HG03175 (cell line): ENCODE results near the gene IRAK1BP1.
"Not testable (repeated sequence)": the region's sequence is repeated elsewhere in the genome, so short reads cannot be mapped to it uniquely, and the experiment has no call there.

Experiments
- ATAC-seq: cut with Tn5 transposase; IDR thresholded peaks from one replicate; pipeline ENCODE4 v1.9.1; 2021; ENCODE audit warnings: mild to moderate bottlenecking, moderate library complexity; ENCODE audit not compliant: unreplicated experiment

The IRAK1BP1 gene, protein sequence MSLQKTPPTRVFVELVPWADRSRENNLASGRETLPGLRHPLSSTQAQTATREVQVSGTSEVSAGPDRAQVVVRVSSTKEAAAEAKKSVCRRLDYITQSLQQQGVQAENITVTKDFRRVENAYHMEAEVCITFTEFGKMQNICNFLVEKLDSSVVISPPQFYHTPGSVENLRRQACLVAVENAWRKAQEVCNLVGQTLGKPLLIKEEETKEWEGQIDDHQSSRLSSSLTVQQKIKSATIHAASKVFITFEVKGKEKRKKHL

DNA sequence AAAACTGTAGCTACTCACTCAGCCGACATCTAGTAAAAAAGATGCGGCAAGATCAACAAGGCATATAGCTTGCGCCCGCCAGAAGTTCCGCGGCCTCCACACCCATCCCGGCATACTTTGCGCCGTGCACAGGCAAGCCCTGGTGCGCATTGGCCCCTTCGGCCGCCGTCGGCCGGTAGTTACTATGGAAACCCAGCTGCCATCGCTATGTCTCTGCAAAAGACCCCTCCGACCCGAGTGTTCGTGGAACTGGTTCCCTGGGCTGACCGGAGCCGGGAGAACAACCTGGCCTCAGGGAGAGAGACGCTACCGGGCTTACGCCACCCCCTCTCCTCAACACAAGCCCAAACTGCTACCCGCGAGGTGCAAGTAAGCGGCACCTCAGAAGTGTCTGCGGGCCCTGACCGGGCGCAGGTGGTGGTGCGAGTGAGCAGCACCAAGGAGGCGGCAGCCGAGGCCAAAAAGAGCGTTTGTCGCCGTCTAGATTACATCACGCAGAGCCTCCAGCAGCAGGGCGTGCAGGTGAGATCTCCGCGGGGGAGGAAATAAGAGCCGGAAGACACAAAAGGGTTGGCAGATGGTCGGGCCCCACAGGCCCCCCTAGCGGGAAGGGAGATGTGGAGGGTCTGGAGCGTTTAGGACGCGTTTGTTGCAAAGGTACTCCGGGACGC lies at the start of gene IRAK1BP1:
Gene IRAK1BP1 (plus strand): TSS at position 182 of the 671 bp plus-strand sequence. CDS start 26 bp downstream, at position 208.
- ATAC-seq: peak; percentile 96

DNA sequence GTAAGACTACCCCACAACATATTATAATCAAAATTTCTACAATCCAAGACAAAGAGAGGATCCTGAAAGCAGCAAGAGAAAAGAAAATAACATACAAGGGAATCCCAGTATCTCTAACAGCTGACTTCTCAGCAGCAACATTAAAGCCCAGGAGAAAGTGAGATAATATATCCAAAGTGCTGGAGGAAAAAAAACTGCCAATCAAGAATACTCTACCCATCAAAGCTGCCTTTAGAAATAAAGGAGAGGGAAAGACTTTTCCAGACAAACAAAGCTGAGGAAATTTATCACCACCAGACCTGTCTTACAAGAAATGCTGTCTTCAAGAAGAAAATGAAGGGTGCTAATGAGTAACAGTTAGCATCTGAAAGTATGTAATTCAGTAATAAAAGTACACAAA lies 43.3 kb upstream of the IRAK1BP1 start:
- no peak for ATAC-seq

DNA sequence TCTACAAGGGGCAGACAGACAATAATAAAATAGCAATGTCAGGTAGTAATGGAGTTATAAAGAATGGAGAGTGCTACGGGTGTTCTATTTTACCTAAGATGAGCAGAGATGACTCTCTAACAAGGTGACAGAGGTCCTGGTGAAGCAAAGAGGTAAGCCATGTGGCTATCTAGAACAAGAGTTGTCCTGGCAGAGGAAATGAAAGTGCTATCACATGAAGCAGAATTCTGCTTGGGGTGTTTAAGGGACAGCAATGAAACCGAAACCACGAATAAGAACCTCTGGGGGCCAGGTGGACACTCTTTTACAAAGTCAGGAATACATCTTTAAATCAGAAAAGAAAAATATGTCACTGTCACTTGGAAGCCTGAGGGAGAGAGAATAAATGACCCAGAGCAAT lies 37.9 kb upstream of the IRAK1BP1 start:
- ATAC-seq: peak; percentile 50

DNA sequence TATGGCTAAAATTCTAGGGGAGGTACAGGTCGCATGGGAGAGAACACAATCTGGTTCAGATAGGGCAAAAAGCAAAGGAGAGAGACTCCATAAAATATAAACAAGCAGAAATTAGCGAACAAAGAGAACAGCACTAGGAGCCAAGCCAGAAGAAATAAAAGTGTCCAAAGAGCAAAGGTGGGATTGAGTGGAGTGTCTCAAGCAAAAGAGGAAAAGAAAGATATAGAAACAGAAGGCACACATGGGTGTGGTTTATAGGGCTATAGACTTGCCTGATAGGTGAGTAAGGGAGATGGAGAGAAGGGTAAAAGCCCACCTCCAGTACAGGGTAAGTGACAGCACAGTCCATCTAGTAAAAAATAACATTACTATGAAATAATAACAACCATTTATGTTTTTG lies 36.5 kb upstream of the IRAK1BP1 start:
- no peak for ATAC-seq

DNA sequence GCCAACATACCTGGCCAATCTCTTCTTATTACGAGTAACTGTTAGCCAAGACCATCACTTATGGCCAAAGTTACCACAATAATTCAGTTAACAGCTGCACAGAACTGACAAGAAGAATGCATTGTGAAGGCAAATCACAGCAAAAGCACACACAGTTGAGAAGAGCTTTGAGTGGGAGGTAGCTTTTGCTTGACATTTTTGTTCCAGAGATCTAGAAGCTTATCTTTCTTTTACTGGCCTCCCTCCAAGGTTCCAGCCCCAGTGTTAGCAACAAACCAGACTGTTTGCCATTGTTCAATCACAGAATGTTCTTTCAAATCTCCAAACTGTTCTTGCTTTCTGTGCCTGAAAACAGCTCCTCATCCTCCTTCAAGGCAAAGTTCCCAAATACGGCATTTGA lies 35.9 kb upstream of the IRAK1BP1 start:
- ATAC-seq: no peak

DNA sequence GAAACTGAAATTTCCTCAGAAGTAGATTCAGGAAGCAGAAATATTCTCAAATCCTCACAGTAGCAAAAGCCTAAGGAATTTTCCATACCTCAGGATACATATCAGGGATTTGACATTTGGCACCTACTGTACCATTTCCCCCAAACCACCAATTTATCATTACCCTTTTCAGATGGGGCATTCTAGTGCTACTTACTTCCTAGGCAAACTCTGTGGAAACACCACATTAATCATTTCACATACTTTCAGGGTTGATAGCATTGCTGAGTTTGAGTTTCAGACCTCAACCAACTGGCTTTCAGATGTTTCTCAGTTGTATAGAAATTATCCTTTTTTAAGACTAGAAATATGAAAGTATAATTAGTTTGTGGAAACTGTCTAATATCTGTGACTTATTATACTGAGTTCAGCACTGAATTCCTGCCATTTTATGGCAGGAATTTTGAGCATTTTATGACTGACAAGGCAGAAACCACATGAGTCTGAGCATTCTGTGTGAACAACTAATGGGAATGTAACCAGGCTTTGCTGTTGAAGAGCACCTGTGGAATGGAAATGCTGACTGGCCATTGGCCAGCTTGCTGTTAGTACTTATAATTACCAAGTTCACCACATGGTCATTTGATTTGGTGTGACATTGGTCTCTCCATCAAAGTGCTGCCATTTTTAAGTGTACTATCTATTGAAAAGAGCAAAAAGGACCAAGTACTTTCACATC lies 35.1 kb upstream of the IRAK1BP1 start:
- no peak for ATAC-seq

DNA sequence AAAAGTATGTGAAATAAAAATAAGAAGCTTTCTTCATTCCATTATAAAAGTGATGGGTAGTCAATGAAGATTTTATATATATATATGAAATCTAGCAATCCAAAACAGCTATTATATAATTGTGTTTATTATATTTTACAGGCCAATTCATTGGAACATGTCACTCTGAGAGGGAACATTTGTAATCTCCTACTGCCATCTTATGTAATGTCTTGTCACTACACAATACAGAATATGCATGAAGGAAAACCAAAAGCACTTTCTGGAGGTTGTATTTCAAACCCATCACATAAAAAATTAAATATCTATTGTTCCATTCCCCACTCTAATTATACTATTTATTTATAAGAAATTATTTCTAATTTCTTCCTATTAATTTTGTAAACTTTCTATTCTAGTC lies 31.5 kb upstream of the IRAK1BP1 start:
- ATAC-seq: no peak

DNA sequence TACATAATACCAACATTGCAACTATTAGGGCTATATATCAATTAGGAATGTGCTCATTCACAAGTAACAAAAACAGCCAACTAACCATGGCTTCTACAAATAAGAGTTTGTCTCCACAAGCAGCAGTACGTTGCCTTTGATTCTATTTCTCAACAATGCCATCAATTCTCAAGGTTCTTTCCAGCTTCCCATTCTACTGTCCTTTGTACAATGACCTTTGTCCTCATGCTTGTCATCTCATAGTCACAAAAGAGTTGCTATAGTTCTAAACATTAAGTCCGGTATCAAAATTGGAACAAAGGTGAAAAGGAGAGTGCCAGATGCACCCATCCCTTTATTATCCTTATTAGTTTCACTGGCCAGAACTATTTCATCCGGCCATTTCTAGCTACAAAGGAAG lies 30.8 kb upstream of the IRAK1BP1 start:
- ATAC-seq: no peak

DNA sequence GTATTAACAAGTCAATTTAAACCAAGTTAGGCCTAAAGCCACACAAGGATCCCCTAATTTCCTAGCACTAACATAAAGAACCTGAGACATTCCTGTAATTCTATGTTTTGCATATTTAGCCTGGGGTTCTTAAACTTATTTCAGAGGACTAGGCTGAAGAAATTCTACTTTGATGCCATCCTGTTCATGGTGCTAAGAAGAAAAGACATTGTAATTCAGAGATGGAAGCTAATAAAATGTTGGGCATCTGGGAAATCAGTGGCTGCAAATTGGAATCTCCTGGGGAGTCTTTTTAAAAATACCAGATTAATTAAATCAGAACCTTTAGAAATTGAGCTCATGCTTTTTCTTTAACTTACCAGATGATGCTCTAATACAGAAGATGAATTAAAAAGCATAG lies 26.2 kb upstream of the IRAK1BP1 start:
- no peak for ATAC-seq

DNA sequence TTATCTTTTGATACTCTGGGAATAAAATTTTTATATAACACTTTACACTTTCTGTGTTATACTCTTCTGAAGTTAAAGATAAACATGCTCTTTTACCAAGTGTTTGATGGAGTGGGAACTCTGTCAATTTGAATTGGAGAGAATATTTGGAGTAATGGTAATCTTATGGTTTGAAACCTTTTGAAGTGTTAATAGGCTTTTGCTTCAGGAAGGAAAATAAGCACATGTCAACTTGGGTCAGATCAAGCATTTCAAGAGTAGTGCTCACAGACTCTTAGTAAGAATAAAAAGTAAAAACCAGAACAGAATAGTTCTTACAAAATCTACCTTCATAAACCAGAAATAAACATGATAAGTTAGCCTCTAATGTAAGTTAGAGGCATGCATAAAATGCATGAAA lies 24.4 kb upstream of the IRAK1BP1 start:
- no peak for ATAC-seq

DNA sequence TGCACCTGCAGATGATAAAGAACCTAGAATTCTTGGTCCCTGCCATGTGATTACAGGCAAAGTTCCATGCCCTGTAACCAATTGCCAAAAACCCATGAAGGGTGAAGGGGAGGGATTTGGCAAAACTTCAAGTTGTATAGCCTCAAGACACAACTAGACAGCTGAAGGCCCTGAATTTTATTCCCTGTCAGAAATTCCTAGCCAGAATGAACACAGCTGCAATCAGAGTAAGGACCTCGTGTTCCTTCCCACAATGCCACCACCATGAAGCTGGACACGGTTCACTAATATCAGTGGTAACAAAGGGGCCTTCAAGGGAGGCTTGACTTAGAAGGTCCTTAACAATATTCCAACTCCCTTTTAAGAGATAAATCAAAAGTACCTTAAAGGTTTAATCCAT lies 22.5 kb upstream of the IRAK1BP1 start:
- ATAC-seq: no peak

DNA sequence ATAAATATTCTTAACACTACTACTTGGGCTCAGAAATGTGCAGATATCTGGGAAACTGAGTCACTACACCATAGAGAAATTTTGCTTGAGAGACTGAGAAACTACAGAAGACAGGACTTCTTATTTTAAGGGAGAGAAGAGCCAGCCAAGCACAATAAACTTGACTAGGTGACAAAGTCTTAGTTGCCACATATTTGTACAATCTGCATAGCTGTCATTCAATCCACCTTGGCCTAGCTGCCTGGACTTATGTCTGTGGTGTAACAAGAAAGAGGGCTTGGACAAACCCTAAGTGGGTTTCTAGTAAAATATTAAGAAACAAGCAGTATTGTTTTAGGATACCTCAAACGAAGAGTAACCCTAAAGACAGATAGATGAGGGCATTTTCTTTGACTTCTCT lies 21.8 kb upstream of the IRAK1BP1 start:
- no peak for ATAC-seq

DNA sequence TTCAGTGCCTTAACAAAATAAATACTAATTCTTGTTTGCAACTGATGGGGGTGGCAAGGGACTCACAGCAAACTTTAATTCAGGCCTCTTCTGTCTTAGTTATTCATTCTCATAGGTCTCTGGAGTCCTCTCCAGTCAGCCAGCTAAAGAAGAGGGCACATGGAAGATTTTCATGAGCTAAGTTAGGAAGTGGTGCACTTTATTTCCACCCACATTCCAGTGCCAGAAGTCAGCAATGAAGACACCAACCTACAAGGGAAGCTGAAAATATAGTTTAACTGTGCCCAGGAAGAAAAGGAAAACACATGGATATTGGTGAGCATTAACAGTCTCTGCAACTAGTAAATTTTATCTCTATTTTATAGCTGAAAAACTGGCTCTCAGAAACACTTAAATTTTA lies 16.7 kb upstream of the IRAK1BP1 start:
- ATAC-seq: no peak

DNA sequence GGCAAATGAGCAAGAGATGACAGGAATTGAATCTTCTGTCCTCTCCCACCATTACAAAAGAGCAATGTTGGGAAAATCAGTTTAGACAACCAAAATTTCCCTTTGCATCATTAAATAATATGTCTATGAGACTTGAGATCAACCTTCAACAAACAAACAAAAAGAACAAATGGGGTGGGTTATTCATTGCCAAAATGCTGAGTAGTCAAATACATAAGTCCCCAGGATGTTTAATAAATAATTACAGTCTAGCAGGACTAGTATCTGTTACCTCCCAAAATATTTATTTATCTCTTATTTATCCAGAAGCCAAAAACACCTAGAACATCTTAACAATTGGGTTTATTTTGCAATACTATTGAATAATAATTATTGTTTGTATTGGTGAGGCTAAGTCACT lies 16.2 kb upstream of the IRAK1BP1 start:
- no peak for ATAC-seq

DNA sequence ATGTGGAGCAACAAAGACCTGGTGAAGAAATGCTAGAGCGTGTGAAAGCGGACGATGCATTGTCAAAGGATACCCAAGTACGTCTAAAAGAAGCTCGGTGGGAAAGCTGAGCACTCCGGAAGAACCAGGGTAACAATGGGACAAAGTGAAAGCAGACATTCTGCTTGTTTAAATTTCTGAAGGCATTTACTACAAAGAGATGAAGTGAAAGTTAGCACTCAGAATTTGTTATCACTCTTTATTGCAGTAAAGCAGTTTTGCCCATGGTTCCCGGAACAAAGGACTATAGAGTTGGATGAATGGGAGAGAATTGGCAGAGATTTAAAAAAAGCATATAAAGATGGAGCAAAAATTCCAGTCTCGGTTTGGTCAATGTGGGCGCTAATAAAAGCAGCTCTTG lies 12.8 kb upstream of the IRAK1BP1 start:
- ATAC-seq: no peak

DNA sequence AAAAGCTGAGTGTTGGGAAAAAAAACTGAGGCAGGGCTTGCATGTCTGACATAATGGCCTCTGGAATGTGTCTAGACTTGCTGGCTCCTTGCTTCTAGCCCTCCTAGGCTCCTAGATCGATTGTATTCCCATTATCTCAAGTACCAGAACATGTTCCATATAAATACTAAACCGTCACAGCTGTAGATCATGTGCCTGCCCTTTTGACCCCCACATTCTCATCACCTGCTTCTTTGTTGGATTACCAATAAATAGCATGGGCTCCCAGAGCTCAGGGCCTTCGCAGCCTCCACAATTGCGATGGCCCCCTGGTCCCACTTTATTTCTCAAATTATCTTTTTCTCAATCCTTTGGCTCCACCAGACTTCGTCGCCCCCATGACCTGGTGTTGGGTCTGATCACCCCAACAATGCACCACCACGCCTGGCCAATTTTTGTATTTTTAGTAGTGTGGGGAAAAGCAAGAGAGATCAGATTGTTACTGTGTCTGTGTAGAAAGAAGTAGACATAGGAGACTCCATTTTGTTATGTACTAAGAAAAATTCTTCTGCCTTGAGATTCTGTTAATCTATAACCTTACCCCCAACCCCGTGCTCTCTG lies 8.9 kb upstream of the IRAK1BP1 start:
- not testable (repeated sequence) for ATAC-seq

DNA sequence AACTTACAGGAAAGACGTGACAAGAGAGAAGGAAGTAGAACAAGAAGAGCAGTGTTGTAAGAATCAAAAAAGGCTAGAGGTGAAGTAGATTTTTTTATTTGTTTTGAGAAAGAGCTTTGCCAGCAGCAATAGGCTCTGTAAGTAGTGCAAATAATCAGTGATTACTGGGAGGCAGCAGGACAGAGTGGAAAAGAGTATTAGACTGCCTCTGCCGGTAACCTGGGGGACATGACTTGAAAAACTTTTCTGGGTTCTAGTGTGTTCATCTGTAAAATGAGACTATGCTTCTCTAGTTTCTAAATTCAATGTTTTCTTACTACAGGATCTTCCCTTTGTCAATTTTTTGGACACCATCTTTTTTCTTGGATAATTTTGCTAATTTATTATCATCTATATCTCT lies 5.8 kb upstream of the IRAK1BP1 start:
- ATAC-seq: no peak

DNA sequence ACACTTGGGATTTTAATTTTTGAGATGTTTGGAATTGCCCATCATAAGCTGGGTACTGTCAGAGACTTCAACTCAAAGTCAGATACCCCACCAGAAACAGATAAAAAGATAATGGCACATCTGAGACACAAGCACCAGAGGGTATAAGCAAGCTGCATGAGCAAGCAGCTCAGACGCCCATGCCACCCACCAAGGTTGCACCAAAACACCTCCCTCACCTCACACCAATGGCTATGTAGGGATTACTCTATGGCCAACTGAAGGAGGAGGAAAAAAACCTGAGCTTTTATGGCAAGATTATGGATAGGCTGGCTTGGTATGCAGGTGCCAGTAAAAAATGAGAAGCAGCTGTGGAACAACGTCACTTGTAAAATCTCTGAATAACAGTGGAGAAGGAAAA lies 3.8 kb upstream of the IRAK1BP1 start:
- no peak for ATAC-seq

DNA sequence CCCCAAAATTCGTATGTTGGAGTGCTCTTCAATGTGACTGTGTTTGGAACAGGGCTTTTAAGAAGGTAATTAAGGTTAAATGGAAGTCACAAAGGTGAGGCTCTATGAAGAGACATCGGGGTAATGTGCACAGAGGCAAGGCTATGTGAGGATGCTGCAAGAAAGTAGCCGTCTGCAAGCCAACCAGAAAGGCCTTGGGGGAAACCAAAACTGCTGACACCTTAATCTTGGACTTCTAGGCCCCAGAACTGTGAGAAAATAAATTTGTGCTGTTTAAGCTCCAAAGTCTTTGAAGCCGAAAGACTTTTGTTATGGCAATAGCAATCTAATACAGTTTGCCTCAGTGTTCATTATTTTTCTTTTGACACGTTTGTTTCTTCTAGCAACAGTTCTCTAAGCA lies 2.4 kb upstream of the IRAK1BP1 start:
- no peak for ATAC-seq

DNA sequence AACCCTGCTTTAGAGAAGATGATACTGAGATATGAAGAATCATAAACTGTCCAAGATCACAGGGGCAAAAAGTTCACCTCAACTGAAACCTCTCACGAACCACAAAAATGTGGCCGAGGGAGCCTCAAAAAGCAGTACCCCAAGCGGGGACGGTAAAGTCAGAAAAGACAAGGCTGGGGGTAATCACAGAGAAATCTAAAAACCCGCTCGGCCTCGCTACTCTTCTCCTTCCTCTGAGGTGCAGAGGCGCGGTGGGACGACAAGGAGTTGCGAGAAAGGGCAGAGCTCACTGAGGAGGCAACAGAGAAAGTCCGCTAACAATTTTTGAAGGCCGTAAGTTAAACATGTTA lies 356 bp upstream of the IRAK1BP1 start:
- ATAC-seq: peak; percentile 33

DNA sequence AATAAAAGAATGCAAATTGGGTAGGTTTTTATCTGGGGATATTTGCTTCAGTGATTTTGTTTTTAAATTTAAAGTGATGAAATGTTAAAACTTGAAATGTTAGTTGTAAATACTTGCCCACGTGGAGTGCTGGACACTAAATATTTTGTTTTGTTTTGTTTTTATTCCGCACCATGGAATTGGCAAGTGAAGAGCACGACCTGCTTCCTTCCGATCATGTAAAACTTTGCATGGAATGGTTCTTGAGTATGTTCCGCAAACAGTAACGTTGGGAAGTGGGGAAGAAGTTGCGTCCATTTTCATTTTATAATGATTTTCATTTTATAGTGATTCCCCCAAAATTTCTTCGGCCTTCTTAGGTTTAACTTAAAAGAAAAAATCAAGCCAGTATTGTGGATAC lies 765 bp downstream of the IRAK1BP1 start:
- no peak for ATAC-seq

DNA sequence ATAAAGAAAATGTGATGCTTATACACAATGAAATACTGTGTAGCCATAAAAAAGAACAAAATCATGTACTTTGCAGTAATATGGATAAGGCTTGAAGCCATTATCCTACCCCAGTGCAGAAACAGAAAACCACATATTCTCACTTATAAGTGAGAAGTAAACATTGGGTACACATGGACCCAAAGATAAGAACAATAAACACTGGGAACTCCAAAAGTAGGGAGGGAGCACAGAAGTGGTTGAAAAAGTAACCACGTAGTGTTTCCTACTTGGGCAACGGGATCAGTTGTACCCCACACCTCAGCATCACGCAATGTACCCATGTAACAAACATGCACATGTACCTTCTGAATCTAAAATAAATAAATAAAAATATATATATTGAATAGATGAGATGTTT lies 8.2 kb downstream of the IRAK1BP1 start:
- ATAC-seq: no peak
